ENCODE results near the gene ZBTB3. TPM values are rescaled to one million over a fixed set of nuclear protein-coding genes. Genes with fewer than 3 reads are reported as not detected.
A peak's percentile ranks its signal among the peaks of the same experiment; 100 is the strongest.

The ZBTB3 gene
- total and polyA plus RNA-seq, 2 experiments from 2014 or later = 4.0 to 11.0 TPM

Small RNA genes within 50 kb of the gene (microRNA-seq; reads per million reads assigned to microRNA genes)
- gene MIR6514 = 4.5 reads per million, percentile 5 among the genes with 10 or more reads in this experiment
- gene MIR6748 = not detected

Small RNA genes within 50 kb of the gene (small RNA-seq; reads per million reads assigned to genes)
- 0.56 reads per million, percentile 45 among the genes with 10 or more reads in this experiment for gene MIR6514

Other genes with a start within 250 kb of the ZBTB3 start
- gene AHNAK, start 207.4 kb downstream of the ZBTB3 start, total RNA-seq = 218 and 237 TPM in 2 replicates
- 38.0 and 47.6 TPM in 2 replicates for gene AHNAK, start 207.4 kb downstream of the ZBTB3 start, polyA plus RNA-seq
- gene EEF1G, start 180.3 kb downstream of the ZBTB3 start, total RNA-seq = 1,612 and 1,634 TPM in 2 replicates
- gene EEF1G, start 180.3 kb downstream of the ZBTB3 start, polyA plus RNA-seq = 501 and 526 TPM in 2 replicates
- 6.7 and 11.7 TPM in 2 replicates for gene TUT1, start 162.6 kb downstream of the ZBTB3 start, total RNA-seq
- gene TUT1, start 162.6 kb downstream of the ZBTB3 start, polyA plus RNA-seq = 14.2 and 16.5 TPM in 2 replicates
- gene MTA2, start 152.3 kb downstream of the ZBTB3 start, total RNA-seq = 46.8 and 53.1 TPM in 2 replicates
- gene MTA2, start 152.3 kb downstream of the ZBTB3 start, polyA plus RNA-seq = 17.1 and 25.6 TPM in 2 replicates
- 18.3 and 21.6 TPM in 2 replicates for gene EML3, start 141.4 kb downstream of the ZBTB3 start, total RNA-seq
- 22.6 and 51.0 TPM in 2 replicates for gene EML3, start 141.4 kb downstream of the ZBTB3 start, polyA plus RNA-seq
- gene ROM1, start 140.9 kb downstream of the ZBTB3 start, total RNA-seq = 1.5 and 1.9 TPM in 2 replicates
- gene ROM1, start 140.9 kb downstream of the ZBTB3 start, polyA plus RNA-seq = 2.1 and 3.2 TPM in 2 replicates
- gene B3GAT3, start 132.2 kb downstream of the ZBTB3 start, total RNA-seq = 32.3 and 34.4 TPM in 2 replicates
- 59.6 and 61.4 TPM in 2 replicates for gene B3GAT3, start 132.2 kb downstream of the ZBTB3 start, polyA plus RNA-seq
- 251 and 254 TPM in 2 replicates for gene GANAB, start 107.5 kb downstream of the ZBTB3 start, total RNA-seq
- 212 and 232 TPM in 2 replicates for gene GANAB, start 107.5 kb downstream of the ZBTB3 start, polyA plus RNA-seq
- gene INTS5, start 100.9 kb downstream of the ZBTB3 start, total RNA-seq = 12.6 and 18.7 TPM in 2 replicates
- gene INTS5, start 100.9 kb downstream of the ZBTB3 start, polyA plus RNA-seq = 19.1 and 21.1 TPM in 2 replicates
- gene C11orf98, start 89.0 kb downstream of the ZBTB3 start, total RNA-seq = 63.7 and 80.4 TPM in 2 replicates
- 116 and 133 TPM in 2 replicates for gene C11orf98, start 89.0 kb downstream of the ZBTB3 start, polyA plus RNA-seq
- gene CSKMT, start 88.8 kb downstream of the ZBTB3 start, total RNA-seq = 10.0 and 22.5 TPM in 2 replicates
- gene CSKMT, start 88.8 kb downstream of the ZBTB3 start, polyA plus RNA-seq = 5.7 and 7.1 TPM in 2 replicates
- gene UQCC3, start 82.5 kb downstream of the ZBTB3 start, total RNA-seq = 8.9 and 11.1 TPM in 2 replicates
- 17.0 and 19.0 TPM in 2 replicates for gene UQCC3, start 82.5 kb downstream of the ZBTB3 start, polyA plus RNA-seq
- 5.4 and 11.2 TPM in 2 replicates for gene LBHD1, start 81.9 kb downstream of the ZBTB3 start, total RNA-seq
- 6.5 and 6.7 TPM in 2 replicates for gene LBHD1, start 81.9 kb downstream of the ZBTB3 start, polyA plus RNA-seq
- 73.0 and 74.1 TPM in 2 replicates for gene UBXN1, start 75.1 kb downstream of the ZBTB3 start, total RNA-seq
- 73.2 and 73.8 TPM in 2 replicates for gene UBXN1, start 75.1 kb downstream of the ZBTB3 start, polyA plus RNA-seq
- 0.40 and 1.1 TPM in 2 replicates for gene LRRN4CL, start 64.6 kb downstream of the ZBTB3 start, total RNA-seq
- 0.15 and 0.41 TPM in 2 replicates for gene LRRN4CL, start 64.6 kb downstream of the ZBTB3 start, polyA plus RNA-seq
- gene BSCL2, start 46.7 kb downstream of the ZBTB3 start, total RNA-seq = 39.3 and 49.2 TPM in 2 replicates
- 78.7 and 81.0 TPM in 2 replicates for gene BSCL2, start 46.7 kb downstream of the ZBTB3 start, polyA plus RNA-seq
- 0.23 and 0.24 TPM in 2 replicates for gene GNG3, start 46.5 kb downstream of the ZBTB3 start, total RNA-seq
- gene GNG3, start 46.5 kb downstream of the ZBTB3 start, polyA plus RNA-seq = 0.41 and 1.2 TPM in 2 replicates
- gene HNRNPUL2, start 26.7 kb downstream of the ZBTB3 start, total RNA-seq = 14.0 and 15.4 TPM in 2 replicates
- 2.3 and 3.7 TPM in 2 replicates for gene HNRNPUL2, start 26.7 kb downstream of the ZBTB3 start, polyA plus RNA-seq
- gene TTC9C, start 25.7 kb downstream of the ZBTB3 start, total RNA-seq = 26.3 and 35.0 TPM in 2 replicates
- 35.4 and 39.9 TPM in 2 replicates for gene TTC9C, start 25.7 kb downstream of the ZBTB3 start, polyA plus RNA-seq
- gene POLR2G, start 7.4 kb upstream of the ZBTB3 start, total RNA-seq = 96.5 and 110 TPM in 2 replicates
- 171 and 195 TPM in 2 replicates for gene POLR2G, start 7.4 kb upstream of the ZBTB3 start, polyA plus RNA-seq
- gene TAF6L, start 17.2 kb upstream of the ZBTB3 start, total RNA-seq = 20.5 and 23.2 TPM in 2 replicates
- 35.9 and 36.0 TPM in 2 replicates for gene TAF6L, start 17.2 kb upstream of the ZBTB3 start, polyA plus RNA-seq
- 78.0 and 99.1 TPM in 2 replicates for gene TMEM179B, start 33.2 kb upstream of the ZBTB3 start, total RNA-seq
- 163 and 172 TPM in 2 replicates for gene TMEM179B, start 33.2 kb upstream of the ZBTB3 start, polyA plus RNA-seq
- gene TMEM223, start 37.8 kb upstream of the ZBTB3 start, total RNA-seq = 28.4 and 31.9 TPM in 2 replicates
- 30.3 and 36.1 TPM in 2 replicates for gene TMEM223, start 37.8 kb upstream of the ZBTB3 start, polyA plus RNA-seq
- gene NXF1, start 51.3 kb upstream of the ZBTB3 start, total RNA-seq = 37.2 and 37.6 TPM in 2 replicates
- 71.9 and 91.4 TPM in 2 replicates for gene NXF1, start 51.3 kb upstream of the ZBTB3 start, polyA plus RNA-seq
- 35.4 and 37.3 TPM in 2 replicates for gene STX5, start 77.9 kb upstream of the ZBTB3 start, total RNA-seq
- 49.7 and 50.4 TPM in 2 replicates for gene STX5, start 77.9 kb upstream of the ZBTB3 start, polyA plus RNA-seq
- not detected in 2 replicates for gene TEX54, start 78.7 kb upstream of the ZBTB3 start, total RNA-seq
- gene TEX54, start 78.7 kb upstream of the ZBTB3 start, polyA plus RNA-seq = 1.8 and 3.5 TPM in 2 replicates
- 28.0 and 30.9 TPM in 2 replicates for gene WDR74, start 85.4 kb upstream of the ZBTB3 start, total RNA-seq
- 28.9 and 34.1 TPM in 2 replicates for gene WDR74, start 85.4 kb upstream of the ZBTB3 start, polyA plus RNA-seq
- gene SLC3A2, start 126.7 kb upstream of the ZBTB3 start, total RNA-seq = 335 and 573 TPM in 2 replicates
- gene SLC3A2, start 126.7 kb upstream of the ZBTB3 start, polyA plus RNA-seq = 456 and 476 TPM in 2 replicates
- not detected in 2 replicates for gene CHRM1, start 167.2 kb upstream of the ZBTB3 start, total RNA-seq
- gene CHRM1, start 167.2 kb upstream of the ZBTB3 start, polyA plus RNA-seq = not detected in 2 replicates
- gene SLC22A6, start 230.8 kb upstream of the ZBTB3 start, total RNA-seq = not detected in 2 replicates
- 0.46 TPM in 1 of 2 replicates, not detected in the other for gene SLC22A6, start 230.8 kb upstream of the ZBTB3 start, polyA plus RNA-seq

Data from hepatocyte (in vitro differentiated cells).